GF-D8 (cell line): Measurements from ENCODE around the gene SYT13.

Source experiments
- DNase-seq: peaks from one replicate; lab custom pipeline; 2025; lab: John Stamatoyannopoulos, UW

Gene SYT13

DNA sequence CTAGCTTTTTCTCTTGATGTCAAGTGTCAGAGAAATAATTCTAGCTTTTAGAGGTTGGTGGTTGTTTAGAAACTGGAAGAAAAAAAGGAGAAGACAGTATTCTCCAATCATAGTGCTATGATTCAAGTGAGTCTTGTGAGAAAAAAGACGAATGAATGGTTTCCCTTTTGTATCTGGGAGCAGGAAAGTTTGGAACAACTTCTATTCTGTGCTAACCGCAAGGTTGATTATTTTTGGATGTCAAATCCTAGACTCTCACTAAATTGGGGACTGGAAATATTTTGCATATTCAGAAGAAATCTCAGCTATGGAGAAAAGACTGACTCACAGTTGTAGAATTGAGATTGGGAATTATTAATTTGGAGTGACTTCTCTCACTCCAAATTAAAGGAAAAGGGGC, 69.2 kb downstream of the SYT13 start:
- no peak for DNase-seq

DNA sequence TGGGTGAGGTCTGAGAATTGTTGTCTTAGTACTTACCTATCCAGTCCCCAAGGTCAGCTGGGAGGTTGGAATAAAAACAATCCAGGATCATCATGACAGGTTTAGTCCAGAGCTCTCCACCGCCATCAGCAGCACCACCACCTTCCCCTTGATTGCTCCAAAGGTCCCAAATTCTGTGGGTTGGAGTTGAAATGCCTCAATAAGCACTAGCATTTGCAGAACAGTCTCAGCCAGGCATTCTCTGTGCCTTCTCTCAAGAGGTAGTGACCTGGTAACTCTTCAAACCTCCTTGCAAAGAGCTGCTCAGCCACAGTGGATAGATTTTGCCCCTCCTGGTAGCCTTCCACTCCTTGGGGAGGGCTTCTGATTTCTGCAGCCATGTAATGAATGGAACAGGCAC, 70.1 kb downstream of the SYT13 start:
- DNase-seq: no peak

DNA sequence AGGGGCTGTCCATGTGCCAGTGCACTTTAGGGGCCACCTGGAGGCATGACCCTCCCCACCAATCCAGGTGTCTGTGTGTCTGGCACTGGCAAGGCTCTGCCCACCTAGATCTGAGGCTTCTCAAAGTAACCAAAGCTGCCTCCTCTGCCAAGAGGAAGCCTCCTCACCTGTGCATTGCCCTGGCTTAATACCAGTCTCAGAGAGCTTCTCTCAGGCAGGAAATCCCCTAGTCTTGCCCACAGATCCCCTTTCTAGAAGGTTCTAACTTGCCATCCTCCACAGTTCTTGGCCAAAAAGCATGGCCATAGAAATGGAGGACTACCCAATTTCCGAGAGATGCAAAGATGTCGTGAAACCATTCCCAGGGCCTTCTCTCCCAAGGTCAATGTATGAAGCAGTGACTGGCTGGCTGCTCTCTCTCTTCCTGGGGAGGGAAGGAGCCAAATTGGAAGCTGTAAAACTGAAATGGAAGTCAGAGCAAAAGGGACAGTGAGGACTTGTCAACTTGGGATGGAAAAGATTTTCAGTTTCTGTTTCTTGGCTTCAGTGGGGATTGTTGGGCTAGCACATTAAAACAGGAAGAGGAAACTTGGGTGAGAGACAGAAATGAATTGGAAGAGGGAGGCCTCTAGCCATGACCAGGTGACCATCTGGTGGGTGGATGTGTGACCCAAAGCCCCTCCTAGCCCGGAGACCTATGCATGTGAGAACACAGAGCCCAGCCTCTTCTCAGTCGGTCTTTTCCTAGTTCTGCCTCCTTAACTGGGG, 70.9 kb downstream of the SYT13 start:
- no peak for DNase-seq

DNA sequence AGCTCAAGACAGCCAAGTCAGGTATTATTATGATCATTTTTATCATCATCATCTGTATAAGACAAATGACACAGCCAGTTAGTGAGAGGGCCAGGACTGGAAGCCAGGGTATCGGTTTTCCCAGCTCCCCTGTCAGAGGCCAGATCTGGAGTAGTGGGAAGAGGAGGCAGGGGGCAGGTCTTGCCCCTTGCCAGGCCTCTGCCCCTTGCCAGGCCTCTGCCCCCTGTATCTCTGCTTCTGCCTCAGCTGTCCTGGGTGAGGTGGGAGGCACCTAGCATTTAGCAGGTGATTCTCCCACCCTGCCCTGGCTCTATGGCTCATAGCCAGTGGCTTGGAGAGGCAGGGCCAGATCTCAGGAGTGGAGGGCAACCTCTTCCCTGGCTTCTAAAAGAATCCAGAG, 72.4 kb downstream of the SYT13 start:
- no peak for DNase-seq

DNA sequence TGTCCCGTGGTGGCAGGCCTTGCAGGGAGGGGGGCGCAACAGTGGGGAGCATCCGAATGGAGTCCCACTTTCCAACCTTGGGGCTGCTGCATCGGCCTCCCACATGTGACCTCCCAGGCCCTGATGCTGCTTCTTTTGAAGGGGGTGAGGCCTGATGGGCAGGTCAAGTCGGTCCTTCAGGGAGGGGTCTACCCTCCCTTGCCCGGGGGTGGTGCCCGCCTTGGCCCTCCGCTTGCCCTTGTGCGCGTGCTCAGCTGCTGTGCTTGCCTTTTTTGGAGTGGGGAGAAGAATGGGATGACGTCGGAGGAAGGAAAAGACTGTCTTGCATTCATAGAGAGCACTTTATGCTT, 72.8 kb downstream of the SYT13 start:
- DNase-seq: no peak

DNA sequence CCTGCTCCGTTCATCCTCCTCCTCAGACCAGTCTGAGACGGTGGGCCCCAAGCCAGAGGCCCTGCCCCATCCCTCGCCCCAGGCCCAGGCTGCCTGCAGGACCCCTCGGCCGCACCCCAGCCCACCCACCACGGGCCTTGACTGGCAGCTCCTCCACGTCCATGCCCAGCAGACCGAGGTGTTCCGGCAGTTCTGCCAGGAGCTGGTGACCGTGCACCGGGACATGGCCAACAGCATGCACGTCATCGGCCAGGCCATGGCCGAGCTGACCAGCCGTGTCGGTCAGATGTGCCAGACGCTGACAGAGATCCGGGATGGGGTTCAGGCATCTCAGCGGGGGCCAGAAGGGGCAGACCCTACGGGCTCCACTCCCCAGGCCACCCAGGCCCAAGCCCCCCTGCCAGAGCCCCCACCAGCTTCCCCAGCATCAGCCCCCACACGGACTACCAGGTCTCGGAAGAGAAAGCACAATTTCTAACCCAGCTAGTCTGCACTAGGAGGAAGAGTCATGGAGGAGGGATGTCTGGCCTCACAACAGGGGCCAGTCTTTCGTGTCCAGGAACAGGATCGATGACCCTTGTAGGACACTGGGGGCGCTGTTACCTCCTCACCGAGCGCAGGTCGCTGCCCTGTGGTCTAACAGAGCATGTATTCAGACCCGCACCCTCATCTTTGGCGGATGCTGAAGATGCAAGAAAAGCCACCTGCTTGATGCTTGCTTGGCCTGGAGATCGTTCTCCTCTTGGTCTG, 73.4 kb downstream of the SYT13 start:
- DNase-seq: no peak

DNA sequence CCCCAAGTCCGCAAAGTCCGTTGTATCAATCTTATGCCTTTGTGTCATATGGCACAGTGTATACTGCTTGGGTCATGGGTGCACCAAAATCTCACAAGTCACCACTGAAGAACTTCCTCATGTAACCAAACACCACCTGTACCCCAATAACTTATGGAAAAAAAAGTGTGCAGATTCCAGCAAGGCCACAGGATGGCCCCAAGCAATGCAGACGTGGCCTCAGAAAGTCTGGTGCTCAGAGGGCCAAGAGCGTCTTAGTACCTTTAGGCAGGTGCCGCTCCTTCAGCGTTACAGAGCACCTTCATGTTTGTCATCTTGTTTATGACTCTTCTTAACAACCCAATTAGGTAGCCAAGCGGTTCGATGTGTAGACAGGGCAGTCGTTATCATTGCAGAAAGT, 74.4 kb downstream of the SYT13 start:
- no peak for DNase-seq

DNA sequence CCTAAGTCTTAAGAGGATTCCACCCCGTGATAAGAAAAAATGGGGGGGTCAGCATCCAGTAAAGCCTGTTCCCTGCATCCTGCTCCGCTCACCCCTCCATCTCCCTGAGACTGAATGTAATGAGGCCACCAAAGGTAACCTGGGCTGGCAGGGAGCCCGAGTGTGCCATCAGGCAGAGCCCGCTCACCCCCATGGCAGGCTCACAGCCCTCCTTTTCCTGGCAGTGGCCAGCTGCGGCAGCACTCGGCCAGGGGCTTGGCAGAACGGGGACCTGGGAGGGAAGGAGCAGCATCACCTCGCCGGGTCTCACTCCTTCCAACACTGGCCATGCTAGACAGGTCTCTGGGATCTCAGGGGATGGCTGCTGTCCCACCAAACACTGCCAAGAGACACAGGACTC, 75.3 kb downstream of the SYT13 start:
- no peak for DNase-seq

DNA sequence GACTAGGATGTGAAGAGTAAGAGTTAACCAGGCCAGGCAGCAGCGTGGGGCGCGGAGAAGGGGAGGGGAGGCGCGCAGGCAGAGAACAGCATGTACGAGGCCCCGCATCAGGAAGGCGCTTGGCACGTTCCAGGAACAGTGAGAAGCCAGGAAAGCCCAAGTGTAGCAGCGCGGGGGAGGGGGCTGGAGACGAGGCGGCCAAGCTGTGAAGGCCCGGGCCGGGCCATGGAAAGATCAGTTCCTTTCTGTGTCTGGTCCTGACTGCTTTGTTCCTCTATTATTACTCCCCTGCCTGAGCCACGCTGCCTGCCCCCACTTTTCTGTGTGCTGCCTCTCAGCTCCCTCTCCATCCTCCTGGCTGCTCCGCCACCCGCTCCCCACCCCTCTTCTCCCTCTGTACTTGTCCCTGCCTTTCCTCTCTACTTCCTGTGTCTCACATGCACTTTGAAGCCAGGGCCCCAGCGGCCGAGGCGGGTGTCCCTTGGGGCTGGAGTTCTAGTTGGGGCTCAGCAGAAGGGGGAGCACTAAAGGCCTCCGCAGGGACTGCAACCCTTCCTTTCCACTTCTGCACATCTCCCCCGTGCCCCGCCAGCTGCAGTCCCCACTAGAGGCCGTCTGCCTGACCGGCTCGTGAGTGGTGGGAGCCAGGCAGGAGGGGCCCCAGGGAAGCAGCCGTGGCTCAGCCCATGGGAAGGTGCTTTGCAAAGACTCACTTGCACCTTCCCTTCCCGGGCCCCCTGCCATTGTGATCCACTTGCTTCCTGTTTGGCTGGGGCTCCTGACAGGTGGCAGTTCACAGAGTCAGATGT, 76.0 kb downstream of the SYT13 start:
- no peak for DNase-seq

DNA sequence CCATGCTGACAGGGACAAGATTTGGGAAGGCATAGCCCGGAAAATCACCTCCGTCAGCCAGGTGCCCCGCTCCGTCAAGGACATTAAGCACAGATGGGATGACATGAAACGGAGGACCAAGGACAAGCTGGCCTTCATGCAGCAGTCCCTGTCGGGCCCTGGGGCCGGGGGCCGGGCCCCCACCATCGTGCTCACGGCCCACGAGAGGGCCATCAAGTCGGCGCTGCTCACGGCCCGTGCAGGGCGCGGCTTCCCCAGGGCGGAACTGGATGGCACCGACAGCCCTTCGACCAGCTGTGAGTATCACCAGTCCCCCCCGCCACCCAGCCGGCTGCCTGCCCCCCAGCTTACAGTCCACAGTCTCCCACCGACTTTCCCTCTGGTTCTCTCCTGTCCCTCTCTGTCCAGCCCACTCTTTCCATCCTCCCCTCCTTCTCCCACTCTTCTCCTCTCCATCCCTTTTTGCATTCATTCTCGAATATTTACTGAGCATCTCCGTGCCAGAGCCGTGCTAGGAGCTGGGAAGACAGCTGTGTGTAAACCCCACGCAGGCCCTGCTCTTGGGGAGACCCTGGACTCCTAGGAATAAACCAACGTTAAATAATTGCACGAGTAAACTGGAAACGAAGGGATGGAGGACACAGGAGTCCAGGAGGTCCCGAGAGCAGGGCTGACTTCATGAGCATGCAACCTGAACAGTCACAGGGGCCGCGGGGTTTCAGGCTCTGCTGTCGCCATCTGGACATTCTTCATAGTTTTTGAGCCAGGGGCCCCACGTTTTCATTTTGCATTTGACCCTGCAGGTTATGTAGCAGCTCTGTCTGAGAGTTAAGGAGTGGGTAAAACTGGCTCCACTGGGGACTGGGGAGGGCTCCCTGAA, 76.9 kb downstream of the SYT13 start:
- DNase-seq: no peak

DNA sequence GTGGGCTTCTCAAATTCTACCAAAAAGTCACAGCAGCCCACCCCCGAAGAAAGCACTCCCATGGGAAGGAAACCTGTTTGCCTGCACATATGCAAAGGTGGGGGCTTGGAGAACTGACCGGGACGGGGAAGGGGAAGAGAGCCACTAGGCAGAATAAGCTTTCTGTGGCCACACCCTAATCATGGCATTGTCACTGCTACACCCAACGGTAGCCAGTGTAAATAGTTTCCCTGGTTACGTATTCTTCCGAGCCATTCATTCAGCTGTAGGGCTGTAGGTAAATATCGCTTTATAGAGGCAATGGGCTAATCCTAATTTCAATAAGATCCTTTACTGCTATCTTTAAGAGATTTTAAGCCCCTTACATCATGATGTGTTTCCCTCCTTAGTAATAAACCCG, 78.0 kb downstream of the SYT13 start:
- DNase-seq: no peak

DNA sequence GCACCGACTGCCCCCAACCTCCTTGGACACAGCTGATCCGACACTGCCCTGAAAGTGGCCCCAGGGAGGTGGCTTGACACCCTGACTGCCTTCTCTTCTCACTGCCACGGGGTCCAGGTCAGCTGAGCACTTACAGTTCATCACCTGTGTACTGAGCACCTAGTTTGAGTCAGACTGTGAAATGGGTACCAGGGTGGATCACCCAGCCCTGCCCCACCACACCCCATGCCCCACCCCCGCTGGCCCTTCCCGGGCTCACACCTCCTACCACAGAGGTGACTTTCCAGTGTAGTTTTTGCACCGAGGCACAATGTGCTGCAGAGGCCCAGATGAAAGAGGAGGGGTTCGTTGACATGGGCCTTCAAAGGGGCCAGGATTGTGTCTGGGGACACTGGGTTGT, 80.2 kb downstream of the SYT13 start:
- no peak for DNase-seq

DNA sequence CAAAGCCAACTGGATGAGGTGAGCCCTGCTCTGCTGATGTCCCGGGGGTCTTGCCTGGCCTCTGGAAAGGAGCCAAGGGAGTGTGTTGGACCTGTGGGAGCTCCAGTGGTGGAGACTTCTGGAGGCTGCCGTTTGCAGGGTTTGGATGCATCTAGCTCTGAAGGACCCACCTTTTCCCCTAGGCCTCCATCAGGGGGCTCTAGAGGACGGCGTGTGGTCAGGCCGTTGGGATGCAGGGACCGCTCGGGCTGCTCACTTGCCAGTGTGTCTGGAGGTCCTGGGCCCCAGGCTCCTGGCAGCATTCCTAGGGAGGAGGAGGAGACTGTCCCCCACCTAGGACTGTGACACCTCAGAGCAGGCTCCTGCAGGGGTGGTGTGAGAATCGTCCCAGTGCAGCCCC, 81.4 kb downstream of the SYT13 start:
- no peak for DNase-seq

DNA sequence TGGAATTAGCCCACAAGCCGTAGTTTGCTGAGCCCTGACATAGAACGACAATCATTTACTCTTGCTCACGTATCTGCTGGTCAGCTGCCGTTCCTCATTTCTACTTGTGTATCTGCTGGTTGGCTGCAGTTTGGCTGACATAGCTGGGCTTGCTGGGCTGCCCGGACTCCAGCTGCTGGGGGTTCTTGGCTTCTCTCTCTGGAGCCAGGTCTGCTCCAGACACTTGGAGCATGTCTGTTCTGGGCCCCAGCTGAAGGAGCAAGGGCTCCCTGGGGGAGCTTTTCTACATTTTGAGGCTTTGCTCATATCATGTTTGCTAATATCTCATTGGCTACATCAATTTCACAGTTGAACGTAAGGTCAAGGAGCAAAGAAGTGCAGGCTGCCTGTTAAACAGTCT, 92.4 kb downstream of the SYT13 start:
- DNase-seq: no peak
